HG02884 (cell line): Measurements from ENCODE around the gene CCDC192.

Source experiments
- ATAC-seq: cut with Tn5 transposase; IDR thresholded peaks from one replicate; pipeline ENCODE4 v1.9.1; 2021; ENCODE audit warnings: mild to moderate bottlenecking, moderate library complexity; ENCODE audit not compliant: unreplicated experiment

The CCDC192 gene

GRCh38 chr5:127911619-127912018 is 208.4 kb downstream of the CCDC192 start:
- ATAC-seq: no peak

GRCh38 chr5:127912411-127912810 is 209.2 kb downstream of the CCDC192 start:
- ATAC-seq: no peak

GRCh38 chr5:127916885-127917573 is 213.8 kb downstream of the CCDC192 start:
- no peak for ATAC-seq

- no peak for ATAC-seq
These were observed 216.0 kb downstream of the CCDC192 start for GRCh38 chr5:127919006-127919796.

GRCh38 chr5:127919818-127920217 is 216.6 kb downstream of the CCDC192 start:
- ATAC-seq: no peak

GRCh38 chr5:127920936-127921335 is 217.7 kb downstream of the CCDC192 start:
- ATAC-seq: no peak

- ATAC-seq: no peak
These were observed 219.4 kb downstream of the CCDC192 start for GRCh38 chr5:127922603-127923002.

GRCh38 chr5:127923804-127924570 is 220.8 kb downstream of the CCDC192 start:
- ATAC-seq: peak; percentile 49

GRCh38 chr5:127924606-127925005 is 221.4 kb downstream of the CCDC192 start:
- ATAC-seq: no peak

GRCh38 chr5:127925916-127926315 is 222.7 kb downstream of the CCDC192 start:
- no peak for ATAC-seq

GRCh38 chr5:127926974-127927373 is 223.8 kb downstream of the CCDC192 start:
- ATAC-seq: no peak

- no peak for ATAC-seq
These were observed 224.9 kb downstream of the CCDC192 start for GRCh38 chr5:127928053-127928452.

- no peak for ATAC-seq
These were observed 227.1 kb downstream of the CCDC192 start for GRCh38 chr5:127930311-127930710.

- no peak for ATAC-seq
These were observed 228.2 kb downstream of the CCDC192 start for GRCh38 chr5:127931396-127931795.

GRCh38 chr5:127933348-127933747 is 230.2 kb downstream of the CCDC192 start:
- ATAC-seq: no peak

GRCh38 chr5:127934791-127935256 is 231.6 kb downstream of the CCDC192 start:
- ATAC-seq: no peak

- ATAC-seq: no peak
These were observed 232.2 kb downstream of the CCDC192 start for GRCh38 chr5:127935398-127935797.

GRCh38 chr5:127936439-127936972 is 233.3 kb downstream of the CCDC192 start:
- no peak for ATAC-seq

GRCh38 chr5:127938746-127939145 is 235.6 kb downstream of the CCDC192 start:
- ATAC-seq: no peak

GRCh38 chr5:127940854-127941253 is 237.7 kb downstream of the CCDC192 start:
- ATAC-seq: no peak

GRCh38 chr5:127941646-127942045 is 238.5 kb downstream of the CCDC192 start:
- no peak for ATAC-seq
